ENCODE data around the gene RIBC2.
A peak's percentile ranks its signal among the peaks of the same experiment; 100 is the strongest.
"Not testable (repeated sequence)": the region's sequence is repeated elsewhere in the genome, so short reads cannot be mapped to it uniquely, and the experiment has no call there.

RIBC2 gene

GRCh38 chr22:45459235-45459634 is 45.7 kb downstream of the RIBC2 start:
- no peak overlapping the region for H3K27ac ChIP-seq (ENCODE audit: low read depth, low read length)
- H3K9ac ChIP-seq (ENCODE audit: low read length), result no peak overlapping the region
- H3K9me3 ChIP-seq (ENCODE audit: control insufficient read depth, insufficient read depth, low read depth, low read length), result peaks cover 6% of the 10 kb centered on the region; the same call in 1 of the 2 replicates
- H3K4me3 ChIP-seq (ENCODE audit: low read depth, low read length), result no peak overlapping the region
- H3K36me3 ChIP-seq (ENCODE audit: control insufficient read depth, insufficient read depth, low read length), result no peaks in the 10 kb centered on the region
- H3K27me3 ChIP-seq (ENCODE audit: control insufficient read depth, insufficient read depth, low read length), result no peaks in the 10 kb centered on the region
- no peaks in the 10 kb centered on the region for H3K4me1 ChIP-seq (ENCODE audit: control insufficient read depth, insufficient read depth, low read length)

- Histone ChIP-seq H3K36me3 (ENCODE audit: control insufficient read depth, insufficient read depth, low read length) (no peaks in the 10 kb centered on the region), H3K4me3 (ENCODE audit: low read depth, low read length) (no peak overlapping the region), H3K9me3 (ENCODE audit: control insufficient read depth, insufficient read depth, low read depth, low read length) (peaks cover 6% of the 10 kb centered on the region; the same call in 1 of the 2 replicates), H3K27ac (ENCODE audit: low read depth, low read length) (no peak overlapping the region), H3K9ac (ENCODE audit: low read length) (no peak overlapping the region), H3K4me1 (ENCODE audit: control insufficient read depth, insufficient read depth, low read length) (no peaks in the 10 kb centered on the region), H3K27me3 (ENCODE audit: control insufficient read depth, insufficient read depth, low read length) (no peaks in the 10 kb centered on the region)
These were observed 47.0 kb downstream of the RIBC2 start for GRCh38 chr22:45460288-45461109.

DNA sequence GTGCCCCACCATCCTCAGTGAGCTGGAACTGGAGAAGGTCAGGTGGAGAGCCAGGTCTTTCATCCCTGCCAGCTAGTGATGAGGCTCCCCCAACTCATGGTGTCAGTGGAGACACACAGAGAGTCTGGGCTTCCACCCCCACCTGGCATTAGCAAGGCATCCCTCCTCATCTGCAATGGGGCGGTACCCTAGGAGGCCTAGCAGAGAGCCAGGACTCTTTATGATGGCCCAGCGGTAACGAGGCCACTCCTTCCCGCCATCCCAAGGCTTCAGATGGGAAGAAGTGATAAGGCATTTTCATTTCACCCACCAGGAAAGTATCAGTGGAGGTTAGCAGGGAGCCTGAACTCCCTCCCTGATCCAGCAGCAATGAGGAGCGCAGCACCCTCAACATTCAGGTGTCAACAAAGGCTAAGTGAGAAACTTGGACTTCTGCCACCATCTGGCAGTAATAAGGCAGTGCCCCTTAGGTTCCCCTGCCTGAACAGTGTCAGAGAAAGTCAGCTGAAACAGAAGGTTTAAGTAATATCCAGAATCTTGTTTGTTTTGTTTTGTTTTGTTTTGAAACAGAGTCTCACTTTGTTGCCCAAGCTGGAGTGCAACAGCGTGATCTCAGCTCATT is 48.7 kb downstream of the RIBC2 start:
- Histone ChIP-seq H3K4me1 (ENCODE audit: control insufficient read depth, insufficient read depth, low read length) (no peaks in the 10 kb centered on the region), H3K9ac (ENCODE audit: low read length) (no peak overlapping the region), H3K9me3 (ENCODE audit: control insufficient read depth, insufficient read depth, low read depth, low read length) (peaks cover 6% of the 10 kb centered on the region; the same call in 1 of the 2 replicates), H3K27me3 (ENCODE audit: control insufficient read depth, insufficient read depth, low read length) (no peaks in the 10 kb centered on the region), H3K27ac (ENCODE audit: low read depth, low read length) (no peak overlapping the region), H3K4me3 (ENCODE audit: low read depth, low read length) (no peak overlapping the region), H3K36me3 (ENCODE audit: control insufficient read depth, insufficient read depth, low read length) (no peaks in the 10 kb centered on the region)

DNA sequence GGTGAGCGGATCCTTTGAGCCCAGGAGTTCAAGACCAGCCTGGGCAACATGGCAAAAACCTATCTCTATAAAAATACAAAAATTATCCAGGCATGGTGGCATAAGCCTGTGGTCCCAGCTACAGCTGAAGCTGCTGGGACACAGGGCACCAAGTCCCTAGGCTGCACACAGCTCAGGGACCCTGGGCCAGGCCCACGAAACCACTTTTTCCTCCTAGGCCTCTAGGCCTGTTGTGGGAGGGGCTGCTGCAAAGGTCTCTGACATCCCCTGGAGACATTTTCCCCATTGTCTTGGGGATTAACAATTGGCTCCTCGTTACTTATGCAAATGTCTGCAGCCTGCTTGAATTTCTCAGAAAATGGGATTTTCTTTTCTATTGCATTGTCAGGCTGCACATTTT is 50.2 kb downstream of the RIBC2 start:
- H3K9ac ChIP-seq (ENCODE audit: low read length); H3K36me3 ChIP-seq (ENCODE audit: control insufficient read depth, insufficient read depth, low read length); H3K4me1 ChIP-seq (ENCODE audit: control insufficient read depth, insufficient read depth, low read length); H3K27me3 ChIP-seq (ENCODE audit: control insufficient read depth, insufficient read depth, low read length); H3K4me3 ChIP-seq (ENCODE audit: low read depth, low read length); H3K27ac ChIP-seq (ENCODE audit: low read depth, low read length): not testable (repeated sequence)
- peaks cover 18% of the 10 kb centered on the region for H3K9me3 ChIP-seq (ENCODE audit: control insufficient read depth, insufficient read depth, low read depth, low read length)

DNA sequence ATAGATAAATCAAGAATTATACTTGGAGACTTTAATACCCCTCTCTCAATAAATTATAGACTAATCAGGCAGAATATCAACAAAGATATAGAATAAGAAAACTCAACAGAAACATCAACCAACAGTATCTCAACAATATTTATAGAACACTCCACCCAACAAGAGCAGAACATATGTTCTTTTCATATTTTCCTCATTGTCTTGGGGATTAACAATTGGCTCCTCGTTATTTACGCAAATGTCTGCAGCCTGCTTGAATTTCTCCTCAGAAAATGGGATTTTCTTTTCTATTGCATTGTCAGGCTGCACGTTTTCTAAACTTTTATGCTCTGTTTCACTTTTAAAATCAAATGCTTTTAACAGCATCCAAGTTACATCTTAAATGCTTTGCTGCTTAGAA is 52.1 kb downstream of the RIBC2 start:
- Histone ChIP-seq H3K27ac (ENCODE audit: low read depth, low read length) (no peak overlapping the region), H3K36me3 (ENCODE audit: control insufficient read depth, insufficient read depth, low read length) (no peaks in the 10 kb centered on the region)

DNA sequence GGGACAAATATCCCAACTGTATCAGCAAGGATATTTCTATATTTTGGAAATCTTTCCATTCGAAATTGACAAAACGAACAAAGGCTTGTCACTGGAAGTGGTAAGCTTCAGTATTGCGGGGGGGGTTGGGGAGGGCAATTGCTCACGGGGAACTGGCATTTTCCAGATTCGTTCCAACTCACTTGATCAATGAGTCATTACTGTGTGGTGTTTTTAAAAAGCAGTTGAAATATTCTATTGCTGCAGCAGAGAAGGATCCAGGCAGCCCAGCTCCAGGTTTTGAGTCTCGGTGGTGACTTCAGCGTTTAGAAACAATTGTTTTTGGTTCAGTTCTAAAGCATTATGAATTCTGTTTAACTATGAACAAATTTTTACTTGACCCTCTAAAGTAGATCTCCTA is 55.4 kb downstream of the RIBC2 start:
- no peaks in the 10 kb centered on the region for H3K36me3 ChIP-seq (ENCODE audit: control insufficient read depth, insufficient read depth, low read length)
- H3K27me3 ChIP-seq (ENCODE audit: control insufficient read depth, insufficient read depth, low read length), result no peaks in the 10 kb centered on the region
- H3K9me3 ChIP-seq (ENCODE audit: control insufficient read depth, insufficient read depth, low read depth, low read length), result peaks cover 13% of the 10 kb centered on the region
- 0 out of 2 replicates have a peak overlapping the region, but pooled peaks have one; percentile 9 for H3K27ac ChIP-seq (ENCODE audit: low read depth, low read length)
- H3K9ac ChIP-seq (ENCODE audit: low read length), result no peak overlapping the region
- no peak overlapping the region for H3K4me3 ChIP-seq (ENCODE audit: low read depth, low read length)
- peaks cover 22% of the 10 kb centered on the region for H3K4me1 ChIP-seq (ENCODE audit: control insufficient read depth, insufficient read depth, low read length)

More for the DNA sequence above, 52.1 kb downstream of the RIBC2 start:
- peaks cover 17% of the 10 kb centered on the region for H3K4me1 ChIP-seq (ENCODE audit: control insufficient read depth, insufficient read depth, low read length)
- H3K4me3 ChIP-seq (ENCODE audit: low read depth, low read length), result no peak overlapping the region
- peaks cover 18% of the 10 kb centered on the region for H3K9me3 ChIP-seq (ENCODE audit: control insufficient read depth, insufficient read depth, low read depth, low read length)
- no peaks in the 10 kb centered on the region for H3K27me3 ChIP-seq (ENCODE audit: control insufficient read depth, insufficient read depth, low read length)
- H3K9ac ChIP-seq (ENCODE audit: low read length), result no peak overlapping the region

DNA sequence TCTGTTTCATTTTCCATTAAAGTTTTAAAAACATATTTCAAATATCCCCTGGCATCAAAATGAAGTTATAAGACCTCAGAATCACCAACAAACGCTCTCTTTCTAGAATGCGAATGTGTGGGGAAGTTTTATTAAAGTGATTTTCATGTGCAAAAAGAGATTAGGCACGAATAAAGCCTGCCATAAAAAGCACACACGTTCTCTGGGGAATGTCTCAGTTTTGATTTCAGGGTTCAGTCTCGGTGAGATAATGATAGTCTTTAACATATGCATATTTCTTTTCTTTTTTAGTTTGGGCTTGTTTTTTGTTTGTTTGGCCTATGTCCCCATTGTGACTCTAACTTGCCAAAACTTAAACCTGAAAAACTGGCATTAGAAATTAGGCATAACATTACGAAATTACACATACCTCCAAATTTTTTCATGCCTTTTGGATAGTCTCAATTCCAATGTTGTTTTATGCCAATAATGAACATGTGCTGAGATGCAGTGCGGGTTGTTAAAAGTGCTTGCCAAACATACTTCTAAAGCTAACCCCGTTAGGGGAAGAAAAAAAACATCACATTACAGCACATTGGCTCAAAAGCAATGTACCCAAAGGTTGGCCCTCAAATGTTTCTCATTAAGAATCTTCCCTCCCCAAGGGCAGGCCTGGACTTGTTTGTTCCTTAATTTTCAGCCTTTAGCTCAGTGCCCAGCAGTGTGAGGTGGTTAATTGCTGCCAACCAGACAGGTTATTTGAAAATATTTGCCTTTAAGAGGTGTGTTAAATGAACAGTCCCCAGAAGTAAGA is 56.0 kb downstream of the RIBC2 start:
- peaks cover 12% of the 10 kb centered on the region for H3K9me3 ChIP-seq (ENCODE audit: control insufficient read depth, insufficient read depth, low read depth, low read length)
- H3K27me3 ChIP-seq (ENCODE audit: control insufficient read depth, insufficient read depth, low read length), result no peaks in the 10 kb centered on the region
- no peak overlapping the region for H3K4me3 ChIP-seq (ENCODE audit: low read depth, low read length)
- 0 out of 2 replicates have a peak overlapping the region, but pooled peaks have one; percentile 30 for H3K27ac ChIP-seq (ENCODE audit: low read depth, low read length)
- no peak overlapping the region for H3K9ac ChIP-seq (ENCODE audit: low read length)
- no peaks in the 10 kb centered on the region for H3K36me3 ChIP-seq (ENCODE audit: control insufficient read depth, insufficient read depth, low read length)
- peaks cover 24% of the 10 kb centered on the region for H3K4me1 ChIP-seq (ENCODE audit: control insufficient read depth, insufficient read depth, low read length)

GRCh38 chr22:45470871-45471270 is 57.4 kb downstream of the RIBC2 start:
- Histone ChIP-seq H3K9me3 (ENCODE audit: control insufficient read depth, insufficient read depth, low read depth, low read length) (peaks cover 12% of the 10 kb centered on the region), H3K4me1 (ENCODE audit: control insufficient read depth, insufficient read depth, low read length) (peaks cover 24% of the 10 kb centered on the region), H3K27ac (ENCODE audit: low read depth, low read length) (no peak overlapping the region), H3K4me3 (ENCODE audit: low read depth, low read length) (no peak overlapping the region), H3K27me3 (ENCODE audit: control insufficient read depth, insufficient read depth, low read length) (no peaks in the 10 kb centered on the region), H3K36me3 (ENCODE audit: control insufficient read depth, insufficient read depth, low read length) (no peaks in the 10 kb centered on the region), H3K9ac (ENCODE audit: low read length) (no peak overlapping the region)

DNA sequence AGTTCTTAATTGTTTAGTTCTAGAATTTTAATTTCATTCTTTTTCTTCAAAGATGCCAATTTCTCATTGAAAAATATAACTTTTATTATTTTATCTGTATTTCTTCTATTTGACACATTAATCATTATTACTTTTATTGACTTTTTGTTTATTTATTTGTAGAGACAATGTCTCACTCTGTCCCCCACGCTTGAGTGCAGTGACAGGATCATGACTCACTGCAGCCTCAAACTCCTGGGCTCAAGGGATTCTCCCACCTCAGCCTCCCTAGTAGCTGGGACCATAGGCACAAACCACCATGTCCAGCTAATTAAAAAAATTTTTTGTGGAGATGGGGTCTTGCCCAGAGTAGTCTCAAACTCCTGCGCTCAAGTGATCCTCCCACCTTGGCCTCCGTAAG is 58.9 kb downstream of the RIBC2 start:
- peaks cover 24% of the 10 kb centered on the region for H3K4me1 ChIP-seq (ENCODE audit: control insufficient read depth, insufficient read depth, low read length)
- no peak overlapping the region for H3K27ac ChIP-seq (ENCODE audit: low read depth, low read length)
- no peak overlapping the region for H3K9ac ChIP-seq (ENCODE audit: low read length)
- H3K9me3 ChIP-seq (ENCODE audit: control insufficient read depth, insufficient read depth, low read depth, low read length), result peaks cover 10% of the 10 kb centered on the region
- H3K4me3 ChIP-seq (ENCODE audit: low read depth, low read length), result no peak overlapping the region
- H3K27me3 ChIP-seq (ENCODE audit: control insufficient read depth, insufficient read depth, low read length), result no peaks in the 10 kb centered on the region
- no peaks in the 10 kb centered on the region for H3K36me3 ChIP-seq (ENCODE audit: control insufficient read depth, insufficient read depth, low read length)

- H3K9me3 ChIP-seq (ENCODE audit: control insufficient read depth, insufficient read depth, low read depth, low read length), result no peaks in the 10 kb centered on the region
- H3K27me3 ChIP-seq (ENCODE audit: control insufficient read depth, insufficient read depth, low read length), result no peaks in the 10 kb centered on the region; the same call in 1 of the 2 replicates
- H3K4me3 ChIP-seq (ENCODE audit: low read depth, low read length), result no peak overlapping the region
- H3K36me3 ChIP-seq (ENCODE audit: control insufficient read depth, insufficient read depth, low read length), result no peaks in the 10 kb centered on the region
- no peak overlapping the region for H3K9ac ChIP-seq (ENCODE audit: low read length)
- no peak overlapping the region for H3K27ac ChIP-seq (ENCODE audit: low read depth, low read length)
- peaks cover 24% of the 10 kb centered on the region for H3K4me1 ChIP-seq (ENCODE audit: control insufficient read depth, insufficient read depth, low read length)
These were observed 60.2 kb downstream of the RIBC2 start for GRCh38 chr22:45473626-45474237.

All from HUES6 (cell line).